PFSK-1 (cell line): ENCODE data around the gene FABP7.

Experiments
- POLR2AphosphoS5 ChIP-seq: IDR thresholded peaks from 2 replicates; pipeline ENCODE4 v1.6.1; 2012; ENCODE audit warnings: low read depth, mild to moderate bottlenecking, control low read depth, low read length, moderate library complexity
- REST ChIP-seq, 2 experiments: IDR thresholded peaks; 2 replicates each; pipeline versions ENCODE4 v1.6.1 to v1.8.0; 2011 to 2012; ENCODE audit warnings: low read depth in 2 of 2, low read length in 2 of 2, control low read depth in 1 of 2, inconsistent platforms in 1 of 2, mild to moderate bottlenecking in 1 of 2, moderate library complexity in 1 of 2; ENCODE audit not compliant: insufficient read depth in 1 of 2
- TAF1 ChIP-seq: IDR thresholded peaks from 2 replicates; pipeline ENCODE4 v1.6.1; 2012; ENCODE audit warnings: low read length, control low read depth, borderline replicate concordance; ENCODE audit not compliant: insufficient read depth

DNA sequence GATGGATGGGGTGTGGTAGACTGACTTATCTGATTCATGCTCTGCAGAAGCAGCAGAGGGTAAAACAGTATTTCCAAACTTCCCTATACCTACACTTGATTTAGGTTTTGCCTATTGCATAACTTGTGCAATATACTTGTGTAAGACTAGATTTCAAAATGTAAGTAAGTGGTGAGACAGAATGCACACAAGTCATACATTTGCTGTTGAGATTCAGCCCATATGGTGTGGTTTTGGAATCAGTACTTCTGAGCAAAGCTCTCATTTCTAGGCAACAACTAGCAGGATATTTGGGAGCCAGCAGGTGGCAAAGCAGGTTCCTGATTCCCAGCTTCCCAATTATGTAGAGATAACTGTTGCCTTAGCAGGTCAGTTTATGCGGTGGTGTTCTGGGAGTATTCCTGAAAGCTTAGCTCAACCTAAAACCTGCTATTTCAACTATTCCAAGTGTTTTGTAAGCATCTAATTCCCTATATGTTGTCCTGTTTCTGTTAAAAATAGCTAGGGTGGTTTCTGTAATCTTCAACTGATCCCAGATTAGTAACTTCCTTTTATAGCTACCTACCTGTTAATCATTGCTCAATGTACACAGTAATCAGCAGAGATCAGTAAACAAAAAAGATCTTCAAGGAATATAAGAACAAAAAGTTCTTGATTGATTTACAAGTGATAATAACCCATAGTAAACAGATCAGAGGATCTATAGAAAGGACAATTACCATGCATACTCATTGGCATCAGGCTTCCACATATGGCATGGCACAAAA is 8.5 kb upstream of the FABP7 start:
- TF ChIP-seq POLR2AphosphoS5 (no peak), TAF1 (no peak), REST (IDR thresholded peaks at IDR 0.05; ENCODE audit: insufficient read depth in 1 of 2, low read depth in 2 of 2, low read length in 2 of 2) (no peak)
